NCI-H1105 treated with DMSO at 0.1 percent for 48 hours (cell line): Measurements from ENCODE around the gene P2RY2.

Experiments used
- DNase-seq: peaks from one replicate; lab custom pipeline; 2025; lab: John Stamatoyannopoulos, UW

Gene P2RY2

DNA sequence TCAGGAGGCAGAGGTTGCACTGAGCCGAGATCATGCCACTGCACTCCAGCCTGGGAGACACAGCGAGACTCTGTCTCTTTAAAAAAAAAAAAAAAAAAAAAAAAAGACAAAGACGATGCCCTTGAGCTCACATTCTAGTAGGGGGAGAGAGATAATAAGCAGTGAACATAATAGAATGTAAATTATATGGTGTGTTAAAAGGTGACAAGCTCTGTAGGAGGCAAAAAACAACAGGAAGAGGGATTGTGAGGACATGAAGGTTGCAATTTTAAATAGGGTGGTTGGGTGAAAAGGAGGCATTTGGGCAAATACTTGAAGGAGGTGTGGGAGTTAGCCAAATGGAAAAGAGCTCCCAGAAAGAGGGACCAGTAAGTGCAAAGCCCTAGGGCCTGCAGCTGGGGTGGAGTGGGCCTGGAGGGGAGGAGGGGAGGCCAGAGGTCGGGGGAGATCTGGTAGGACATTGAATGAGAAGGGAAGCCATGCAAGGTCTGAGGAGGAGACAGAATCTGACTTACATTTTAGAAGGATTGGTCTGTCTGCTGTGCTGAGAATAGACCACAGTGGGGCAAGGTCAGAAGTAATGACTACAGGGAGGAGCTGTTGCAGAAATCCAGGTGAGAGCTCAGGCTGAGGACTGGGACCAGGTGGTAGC, 26.6 kb downstream of the P2RY2 start:
- no peak for DNase-seq

DNA sequence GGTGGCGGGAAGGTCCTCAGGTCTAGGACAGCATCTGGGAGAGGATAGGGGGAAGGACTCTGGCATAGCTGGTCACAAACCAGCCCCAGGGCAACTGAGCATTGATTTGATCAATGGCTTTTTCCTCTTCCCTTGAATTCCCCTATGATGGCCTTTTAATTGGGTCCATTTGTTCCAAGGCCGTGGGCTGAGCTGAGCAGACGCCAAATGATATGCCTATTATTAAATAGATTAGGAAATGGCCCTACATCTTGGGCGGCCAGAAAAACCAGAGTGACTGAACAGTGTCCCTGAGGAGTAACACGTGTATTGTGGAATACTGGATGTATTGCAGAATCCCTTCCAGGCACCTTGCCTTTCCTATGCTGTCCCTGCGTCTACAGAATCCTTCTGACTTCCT, 27.4 kb downstream of the P2RY2 start:
- no peak for DNase-seq

- no peak for DNase-seq
These were observed 28.2 kb downstream of the P2RY2 start for GRCh38 chr11:73246303-73246702.

DNA sequence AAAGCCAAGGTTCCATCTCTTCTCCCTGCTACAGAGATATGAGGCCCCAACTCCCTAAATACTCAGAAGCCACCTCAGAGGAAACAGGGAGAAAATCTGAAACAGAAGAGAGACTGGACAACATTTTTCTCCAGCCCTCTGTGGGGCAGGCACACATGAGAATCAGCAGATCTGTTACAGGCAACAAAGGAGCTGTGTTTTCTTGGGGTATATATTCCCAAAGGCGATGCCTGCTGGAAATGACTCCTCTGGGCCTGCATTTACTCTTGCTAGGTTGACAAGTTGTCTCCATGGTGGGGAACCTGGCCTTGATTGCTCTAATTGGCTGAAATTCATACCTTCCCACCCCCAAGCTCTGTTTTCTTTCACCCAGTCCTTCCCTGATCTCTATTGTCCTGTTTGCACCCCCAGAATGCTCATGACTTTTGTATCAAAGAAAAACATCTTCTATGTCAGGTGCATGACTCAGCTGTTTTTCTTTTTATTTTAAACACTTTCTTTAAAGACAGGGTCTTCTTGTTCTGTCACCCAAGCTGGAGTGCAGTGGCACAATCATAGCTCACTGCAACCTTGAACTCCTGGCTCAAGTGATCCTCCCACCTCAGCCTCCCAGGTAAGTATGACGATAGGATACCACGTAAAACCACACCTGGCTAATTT, 30.6 kb downstream of the P2RY2 start:
- no peak for DNase-seq

- no peak for DNase-seq
These were observed 31.2 kb downstream of the P2RY2 start for GRCh38 chr11:73249304-73249703.

- DNase-seq, result no peak
These were observed 32.0 kb downstream of the P2RY2 start for GRCh38 chr11:73249853-73250783.

- DNase-seq, result peak; percentile 10
These were observed 34.6 kb downstream of the P2RY2 start for GRCh38 chr11:73252577-73253191.

DNA sequence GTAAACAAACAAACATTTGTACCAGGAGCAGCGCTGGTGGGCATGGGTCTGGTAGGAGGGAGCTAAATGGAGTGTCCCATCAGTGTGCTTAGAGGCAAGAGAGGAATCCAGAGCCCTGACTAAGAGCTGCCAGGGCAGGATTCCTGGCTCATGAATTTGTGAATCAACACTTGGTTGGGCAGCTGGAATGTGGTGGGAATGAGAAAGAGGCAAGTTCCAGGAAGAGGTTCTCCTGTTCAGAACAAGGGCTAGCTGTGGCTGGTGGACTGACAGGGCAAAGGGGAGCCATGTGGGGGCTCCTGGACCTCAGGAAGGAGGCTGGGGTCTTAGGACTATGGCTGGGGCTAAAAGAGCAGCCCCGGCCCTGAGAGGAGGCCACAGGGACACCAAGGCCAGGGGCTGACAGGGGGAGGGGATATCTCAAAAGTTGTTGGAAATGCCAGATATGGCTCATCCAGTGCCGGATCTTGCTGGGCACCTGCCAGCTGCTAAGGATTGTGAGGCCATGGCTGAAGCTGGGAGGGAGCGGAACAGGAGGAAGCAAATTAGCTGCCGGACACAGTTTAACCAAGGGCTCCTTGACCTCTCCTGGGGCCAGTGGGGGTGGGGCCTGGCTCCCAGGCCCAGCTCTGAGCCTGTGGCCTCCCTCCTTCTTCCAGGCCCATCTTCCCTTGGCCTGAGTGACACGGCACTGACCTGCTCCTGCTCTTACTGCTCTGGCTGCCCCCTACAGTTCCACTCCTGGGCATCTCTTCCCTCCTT, 39.4 kb downstream of the P2RY2 start:
- DNase-seq, result no peak

DNA sequence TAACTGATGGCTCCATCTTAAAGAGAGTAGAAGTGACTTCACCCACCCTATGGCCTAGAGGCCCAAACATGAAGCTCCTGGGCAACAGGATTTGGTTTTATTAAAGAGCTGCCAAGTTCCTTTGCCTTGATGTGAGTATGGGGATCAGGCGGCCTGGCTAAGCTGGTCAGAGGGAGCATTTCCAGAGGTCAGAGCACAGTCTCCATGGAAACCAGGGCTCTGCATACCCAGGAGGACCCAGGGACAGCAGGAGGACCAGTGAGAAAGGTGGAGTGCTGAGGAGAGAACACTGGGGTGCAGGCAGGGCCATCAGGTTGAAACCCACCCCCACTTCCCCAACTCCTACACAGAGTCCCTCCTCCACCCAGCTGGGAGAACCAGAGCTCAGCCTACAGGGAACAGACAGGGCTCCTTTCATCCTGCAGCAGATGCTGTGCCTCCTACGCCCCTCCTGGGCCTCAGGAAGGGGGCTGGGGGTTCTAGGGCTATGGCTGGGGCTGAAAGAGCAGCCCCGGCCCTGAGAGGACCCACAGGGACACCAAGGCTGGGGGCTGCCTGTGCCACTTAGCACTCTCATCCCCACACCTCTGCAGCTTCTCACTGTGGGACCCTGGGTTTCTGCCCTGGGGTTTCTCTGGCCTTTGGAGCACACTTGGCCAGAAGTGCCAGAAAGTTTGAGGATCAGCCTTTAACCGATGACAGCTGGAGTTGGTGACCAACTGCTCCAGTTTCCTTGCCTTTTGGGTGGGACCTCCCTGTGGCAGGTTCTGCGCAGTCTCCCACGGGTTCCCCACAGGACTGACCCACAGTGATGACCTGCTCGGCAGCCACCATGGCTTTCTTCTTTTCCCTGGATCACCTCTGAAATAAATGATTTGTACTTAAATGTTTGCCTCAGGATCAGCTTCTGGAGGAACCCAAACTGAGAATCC, 40.3 kb downstream of the P2RY2 start:
- DNase-seq, result no peak

DNA sequence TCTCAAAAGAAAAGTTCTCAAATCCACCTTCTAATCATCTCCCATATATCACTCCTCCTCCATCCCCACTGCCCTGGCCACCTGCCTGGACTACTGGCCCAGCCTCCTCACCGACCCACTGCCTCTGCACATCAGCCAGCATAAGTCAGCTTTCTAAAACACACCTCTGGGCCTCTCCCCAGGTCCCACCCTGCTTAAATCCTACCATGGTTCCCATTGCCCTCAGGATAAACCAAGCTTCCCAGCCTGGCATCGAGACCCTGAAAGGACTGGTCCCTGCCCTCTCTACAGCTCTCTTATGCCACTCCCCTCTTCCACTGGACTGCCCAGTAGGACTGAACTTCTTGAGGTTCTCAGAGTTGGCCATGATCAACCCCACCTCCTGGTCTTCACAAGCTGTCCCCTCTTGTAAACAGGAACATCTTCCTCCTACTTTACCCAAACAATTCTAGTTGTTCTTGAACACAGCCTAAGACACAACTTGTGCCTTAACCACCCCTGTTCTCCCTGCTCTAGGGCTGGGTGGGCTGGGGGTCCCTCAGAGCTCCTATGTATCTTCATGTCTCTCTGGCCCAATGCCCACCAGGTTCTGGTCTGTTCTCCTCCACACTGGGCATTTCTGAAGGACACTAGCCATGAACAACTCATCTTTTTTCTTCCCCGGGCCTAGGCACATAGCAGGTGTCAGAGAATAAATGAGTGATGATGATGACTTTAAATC, 41.5 kb downstream of the P2RY2 start:
- no peak for DNase-seq

- DNase-seq, result no peak
These were observed 42.0 kb downstream of the P2RY2 start for GRCh38 chr11:73260127-73260457.

DNA sequence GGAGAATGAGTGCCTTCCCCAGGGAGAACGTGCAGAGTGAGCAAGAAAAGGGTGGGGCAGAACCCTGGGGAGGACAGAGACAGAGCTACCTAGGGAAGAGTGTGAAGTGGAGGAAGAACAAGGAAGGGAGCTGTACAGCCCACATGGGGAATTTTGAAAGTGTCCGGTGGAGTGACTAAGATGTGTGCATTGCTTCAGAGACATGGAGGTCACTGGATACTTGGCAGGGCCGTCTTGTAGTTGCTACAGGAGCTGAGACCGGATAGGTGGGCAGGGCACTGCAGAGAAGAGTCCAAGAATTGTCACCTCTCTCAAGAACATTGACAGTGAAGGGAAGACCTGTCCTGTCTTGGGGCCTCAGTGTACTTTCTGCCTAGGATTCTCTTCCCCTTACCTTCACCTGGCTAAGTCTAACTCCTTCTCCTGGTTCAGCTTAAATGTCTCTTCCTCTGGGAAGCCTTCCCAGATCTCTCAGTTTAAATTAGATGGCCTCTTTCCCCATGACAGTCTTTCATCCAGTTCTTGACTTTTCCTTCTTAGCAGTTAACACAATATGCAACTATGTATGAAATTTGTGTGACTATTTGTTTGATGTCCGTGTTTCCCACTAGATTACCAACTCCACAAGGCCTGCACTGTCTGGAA, 44.9 kb downstream of the P2RY2 start:
- DNase-seq, result no peak

- no peak for DNase-seq
These were observed 45.6 kb downstream of the P2RY2 start for GRCh38 chr11:73263640-73264039.

- no peak for DNase-seq
These were observed 47.3 kb downstream of the P2RY2 start for GRCh38 chr11:73265278-73265810.

GRCh38 chr11:73265853-73266645, 48.0 kb downstream of the P2RY2 start:
- no peak for DNase-seq

- DNase-seq, result no peak
These were observed 48.6 kb downstream of the P2RY2 start for GRCh38 chr11:73266646-73267020.

GRCh38 chr11:73267122-73267846, 49.2 kb downstream of the P2RY2 start:
- no peak for DNase-seq
